CD4-positive, alpha-beta T cell treated with Interleukin-15 for 1 hour (primary cell): Measurements from ENCODE around the gene SLC44A4.
"Not testable (repeated sequence)": the region's sequence is repeated elsewhere in the genome, so short reads cannot be mapped to it uniquely, and the experiment has no call there.

Source experiments
- DNase-seq: peaks from one replicate; pipeline ENCODE4 v3.0.0-alpha.2; 2020

SLC44A4 gene

DNA sequence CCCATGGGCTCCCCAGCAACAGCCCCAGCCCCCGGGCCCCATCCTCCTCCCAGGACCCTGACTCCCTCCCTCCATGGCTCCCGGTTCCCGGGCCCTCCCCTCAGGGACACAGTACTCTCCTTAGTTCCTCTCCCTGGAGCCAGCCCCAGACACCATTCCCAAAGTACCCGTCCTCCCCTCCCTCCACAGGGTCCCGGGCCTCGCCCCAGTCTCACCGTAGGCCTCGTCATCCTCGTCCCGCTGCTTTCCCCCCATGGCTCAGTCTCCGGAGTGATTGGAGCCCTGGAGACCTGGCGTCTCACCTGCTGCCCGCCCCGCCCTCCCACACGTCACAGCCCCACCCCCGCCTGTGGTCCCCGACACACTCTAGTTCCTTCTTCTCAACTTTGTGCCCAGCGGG lies at the start of gene SLC44A4:
TSS of gene SLC44A4 (minus strand) at position 272 of the 400 bp plus-strand sequence. CDS start at position 255, 17 bp downstream.
- DNase-seq = no peak

DNA sequence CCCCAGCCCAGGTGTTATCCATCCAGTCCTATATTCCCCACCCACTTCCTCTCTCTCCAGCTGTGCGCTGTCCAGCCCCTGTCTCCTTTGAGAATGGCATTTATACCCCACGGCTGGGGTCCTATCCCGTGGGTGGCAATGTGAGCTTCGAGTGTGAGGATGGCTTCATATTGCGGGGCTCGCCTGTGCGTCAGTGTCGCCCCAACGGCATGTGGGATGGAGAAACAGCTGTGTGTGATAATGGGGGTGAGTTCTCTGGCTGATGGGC lies 49.8 kb upstream of the SLC44A4 start:
- DNase-seq = no peak

DNA sequence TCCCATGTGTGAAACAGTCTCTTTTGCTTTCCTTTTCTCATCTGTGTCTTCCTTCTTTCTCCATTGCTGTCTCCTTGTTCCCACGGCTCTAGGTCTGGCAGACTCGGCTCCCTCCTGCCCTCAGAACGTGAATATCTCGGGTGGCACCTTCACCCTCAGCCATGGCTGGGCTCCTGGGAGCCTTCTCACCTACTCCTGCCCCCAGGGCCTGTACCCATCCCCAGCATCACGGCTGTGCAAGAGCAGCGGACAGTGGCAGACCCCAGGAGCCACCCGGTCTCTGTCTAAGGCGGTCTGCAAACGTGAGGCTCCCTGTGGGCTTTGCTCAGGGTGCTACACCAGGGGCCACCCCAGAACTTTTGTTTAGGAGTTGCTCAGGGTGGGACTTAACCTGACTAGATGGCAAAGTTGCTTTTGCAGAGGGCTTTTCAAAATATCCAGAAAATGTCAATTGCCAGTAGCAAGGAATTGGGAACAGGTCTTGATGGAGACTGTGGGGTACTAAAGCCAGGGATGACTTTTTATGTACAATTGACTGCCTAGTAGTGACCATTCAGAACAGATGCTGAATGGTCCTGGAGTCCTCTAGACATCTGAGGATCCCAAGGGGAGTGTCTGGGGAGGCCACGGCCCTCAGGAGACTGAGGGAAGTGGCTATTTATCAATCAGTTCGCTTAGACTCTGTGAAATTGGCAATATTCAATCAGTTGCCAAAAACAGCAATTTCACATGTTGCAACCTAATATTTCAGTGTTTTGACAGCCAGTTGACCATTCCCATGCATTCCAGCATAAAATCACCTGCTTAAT lies 49.3 kb upstream of the SLC44A4 start:
- no peak for DNase-seq

DNA sequence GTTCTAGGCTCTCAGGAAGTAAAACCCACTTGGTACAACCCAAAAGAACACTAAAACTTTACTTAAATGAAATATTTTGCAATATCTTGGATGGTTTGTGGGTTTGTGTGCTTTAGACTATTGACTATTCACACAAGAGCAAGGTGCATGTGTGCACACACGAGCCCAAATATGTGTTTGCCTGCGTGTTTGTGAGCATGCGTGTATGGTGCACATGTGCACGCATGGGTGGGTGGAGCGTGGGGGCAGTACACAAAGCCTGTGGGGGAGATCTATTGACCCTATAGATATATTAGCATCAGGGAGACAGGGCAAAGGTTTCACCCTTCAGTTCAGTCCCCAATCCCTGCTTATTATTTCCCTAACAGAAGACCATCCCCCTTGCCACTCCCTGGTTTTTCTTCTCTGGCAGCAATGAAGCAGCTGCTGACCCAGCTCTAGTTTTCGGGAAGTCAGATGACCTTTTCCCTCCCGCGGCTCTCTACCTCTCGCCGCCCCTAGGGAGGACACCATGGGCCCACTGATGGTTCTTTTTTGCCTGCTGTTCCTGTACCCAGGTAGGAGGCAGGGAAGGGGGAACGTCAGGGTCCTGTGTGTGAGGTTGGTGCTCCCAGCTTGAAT lies 48.6 kb upstream of the SLC44A4 start, which contains the start of gene C2:
TSS of gene C2 (plus strand) at position 476 of the 621 bp plus-strand sequence. CDS start at position 512, 36 bp downstream.
- no peak for DNase-seq

DNA sequence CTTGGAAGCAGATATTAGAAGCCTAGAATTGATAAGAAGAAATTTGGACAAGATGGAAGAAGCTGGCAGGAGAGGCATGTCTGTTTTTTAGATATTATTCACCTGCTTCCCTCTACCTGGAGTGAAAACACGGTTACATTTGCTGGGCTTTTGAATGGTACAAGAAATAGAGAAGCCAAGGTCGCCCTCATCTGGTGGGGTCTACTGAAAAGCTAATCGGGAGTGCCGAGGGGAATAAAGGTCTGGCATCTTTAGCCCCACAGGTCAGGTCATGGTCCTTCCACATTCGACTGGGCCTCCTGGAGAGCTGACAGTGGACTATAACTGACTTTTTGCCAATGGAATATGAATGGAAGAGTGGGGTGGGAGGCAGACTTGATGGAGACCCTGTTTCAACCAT lies 44.1 kb upstream of the SLC44A4 start:
- no peak for DNase-seq

DNA sequence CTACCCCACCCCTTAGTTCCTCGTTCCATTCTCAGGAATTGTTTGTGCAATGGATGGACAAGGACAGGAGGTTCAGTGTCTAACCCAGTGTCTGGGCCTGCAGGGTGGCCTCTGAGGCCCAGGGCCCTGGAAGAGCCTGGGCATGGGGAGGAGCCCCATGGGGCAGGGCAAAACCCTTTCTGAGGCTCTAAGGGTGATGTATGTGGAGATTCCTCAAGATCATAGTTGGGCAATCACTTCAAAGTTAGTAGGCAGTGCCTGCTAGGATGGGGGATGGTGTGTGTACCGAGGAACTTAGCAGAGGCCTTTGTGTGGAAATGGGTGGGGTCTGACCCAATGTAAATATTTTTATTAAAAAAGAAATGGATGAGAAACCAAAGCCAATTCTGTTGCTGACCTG lies 42.0 kb upstream of the SLC44A4 start:
- DNase-seq = no peak

DNA sequence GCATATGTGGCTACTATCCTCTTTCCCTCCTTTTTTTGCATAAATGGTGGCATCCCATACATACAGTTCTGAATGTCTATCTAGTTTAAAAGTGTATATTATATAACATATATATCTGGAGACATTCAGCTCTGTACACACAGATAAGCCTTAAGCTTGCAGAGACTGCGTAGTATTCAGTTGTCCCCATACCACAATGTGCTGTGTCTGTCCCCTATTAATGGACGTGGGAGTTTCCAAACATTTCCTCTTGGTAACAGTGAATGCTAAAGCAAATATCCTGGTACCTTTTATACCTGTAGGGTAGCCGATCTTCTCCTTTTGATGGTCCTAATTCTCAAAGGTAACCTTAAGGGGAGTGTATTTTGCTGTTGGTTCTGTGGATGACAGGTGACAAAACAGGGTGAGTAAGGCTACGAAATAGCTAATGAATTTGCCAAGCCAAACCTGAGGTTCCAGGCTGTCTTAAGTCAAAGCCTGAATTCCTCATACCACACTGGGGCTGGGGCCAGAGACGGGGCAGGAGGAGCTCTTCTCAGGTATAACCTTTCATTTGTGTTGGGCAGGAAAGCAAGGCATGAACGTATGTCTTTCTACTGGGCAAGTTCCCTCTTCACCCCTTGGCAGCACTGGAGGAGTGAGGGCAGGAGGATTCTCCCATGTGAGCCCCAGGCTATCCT lies 41.0 kb upstream of the SLC44A4 start:
- DNase-seq = no peak

DNA sequence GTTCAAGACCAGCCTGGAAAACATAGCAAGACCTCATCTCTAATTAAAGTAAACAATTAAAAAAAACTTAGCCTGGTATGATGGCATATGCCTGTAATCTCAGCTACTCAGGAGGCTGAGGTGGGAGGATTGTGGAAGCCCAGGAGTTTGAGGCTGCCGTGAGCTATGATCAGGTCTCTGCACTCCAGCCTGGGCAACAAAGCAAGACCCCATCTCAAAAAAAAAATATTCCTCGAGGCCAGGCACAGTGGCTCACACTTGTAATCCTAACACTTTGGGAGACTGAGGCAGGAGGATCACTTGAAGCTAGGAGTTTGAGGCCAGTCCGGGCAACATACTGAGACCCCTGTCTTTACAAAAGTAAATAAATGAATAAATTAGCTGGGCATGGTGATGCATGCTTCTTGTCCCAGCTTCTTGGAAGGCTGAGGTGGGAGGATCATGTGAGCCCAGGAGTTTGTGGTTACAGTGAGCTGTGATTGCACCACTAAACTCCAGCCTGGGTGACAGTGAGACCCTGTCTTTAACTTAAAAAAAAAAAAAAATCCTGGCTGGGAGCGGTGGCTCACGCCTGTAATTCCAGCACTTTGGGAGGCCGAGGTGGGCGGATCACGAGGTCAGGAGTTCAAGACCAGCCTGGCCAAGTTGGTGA lies 39.4 kb upstream of the SLC44A4 start:
- DNase-seq = no peak

DNA sequence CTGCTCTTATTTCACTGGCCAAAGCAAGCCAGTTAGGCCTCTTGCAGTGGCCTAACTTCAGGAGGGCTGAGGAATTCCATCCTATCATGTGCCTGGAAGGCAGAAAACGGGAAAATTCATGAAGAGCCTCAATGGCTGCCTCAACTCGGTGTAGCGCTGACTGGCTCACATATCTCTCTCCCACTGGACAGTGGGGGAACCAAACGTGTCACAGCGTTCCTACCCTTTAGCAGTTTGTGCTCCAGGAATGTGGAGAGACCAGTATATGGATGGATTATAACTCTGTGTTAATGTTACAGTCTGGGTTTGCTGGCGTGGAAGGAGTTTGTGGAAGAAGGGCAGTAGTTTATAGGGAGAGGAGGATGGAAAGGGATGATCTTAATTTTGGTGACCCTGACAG lies 37.0 kb upstream of the SLC44A4 start:
- no peak for DNase-seq

DNA sequence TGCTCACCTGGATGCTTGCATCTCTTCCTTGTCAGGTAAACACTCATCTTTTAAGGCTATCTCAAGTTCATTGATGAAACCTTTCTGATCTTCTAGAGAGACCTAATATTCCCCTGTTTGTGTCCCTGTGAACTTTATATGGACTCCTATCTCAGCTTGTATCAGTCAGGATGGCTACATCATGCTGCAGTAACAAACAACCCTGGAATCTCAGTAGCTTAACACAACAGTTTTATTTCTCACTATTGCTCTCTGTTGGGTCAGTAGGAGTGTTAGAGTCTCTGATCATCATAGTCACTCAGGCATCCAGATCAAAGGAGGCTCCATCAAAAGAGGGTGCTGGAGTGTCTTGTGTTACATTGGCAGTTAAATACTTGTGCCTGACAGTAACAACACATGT lies 36.6 kb upstream of the SLC44A4 start:
- DNase-seq = no peak

DNA sequence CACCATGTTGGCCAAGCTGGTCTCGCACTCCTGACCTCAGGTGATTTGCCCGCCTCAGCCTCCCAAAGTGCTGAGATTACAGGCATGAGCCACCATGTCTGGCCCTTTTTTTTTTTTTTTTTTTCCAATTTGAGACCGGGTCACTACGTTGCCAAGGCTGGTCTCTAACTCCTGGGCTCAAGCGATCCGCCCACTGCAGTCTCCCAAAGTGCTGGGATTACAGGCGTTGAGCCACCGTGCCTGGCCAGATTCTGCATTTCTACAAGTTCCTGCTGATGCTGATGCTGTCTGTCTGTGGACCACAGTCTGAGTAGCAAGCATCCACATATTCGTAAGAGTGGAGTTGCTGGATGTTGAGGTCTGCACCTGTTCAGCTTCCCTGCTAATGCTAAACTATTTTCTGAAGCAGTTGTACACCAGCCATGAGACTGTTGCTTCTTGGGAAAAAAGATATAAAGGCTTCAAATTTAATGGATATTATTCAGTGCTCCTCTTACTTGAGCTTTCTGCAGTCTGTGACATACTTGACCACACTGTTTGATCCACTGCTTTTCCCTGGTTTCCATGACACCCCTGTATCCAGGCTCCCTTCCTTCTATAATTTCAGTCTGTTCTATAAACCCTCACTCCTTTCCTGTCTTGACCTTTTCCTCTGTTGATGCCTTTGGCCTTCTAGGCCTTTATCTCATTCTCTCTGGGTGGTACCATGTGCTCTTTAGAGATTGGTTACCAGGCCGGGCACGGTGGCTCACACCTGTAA lies 33.2 kb upstream of the SLC44A4 start:
- no peak for DNase-seq

DNA sequence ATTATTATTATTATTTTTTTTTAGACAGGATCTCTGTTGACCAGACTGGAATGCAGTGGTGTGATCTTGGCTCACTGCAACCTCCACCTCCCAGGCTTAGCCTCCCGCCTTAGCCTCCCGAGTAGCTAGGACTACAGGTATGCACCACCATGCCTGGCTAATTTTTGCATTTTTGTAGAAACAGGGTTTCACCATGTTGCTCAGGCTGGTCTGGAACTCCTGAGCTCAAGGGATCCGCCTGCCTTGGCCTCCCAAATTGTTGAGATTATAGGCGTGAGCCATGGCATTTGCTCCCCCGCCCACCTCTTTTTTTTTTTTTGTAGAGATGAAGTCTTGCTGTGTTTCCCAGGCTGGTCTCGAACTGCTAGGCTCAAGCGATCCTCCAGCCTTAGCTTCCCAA lies 30.5 kb upstream of the SLC44A4 start:
- DNase-seq = not testable (repeated sequence)

DNA sequence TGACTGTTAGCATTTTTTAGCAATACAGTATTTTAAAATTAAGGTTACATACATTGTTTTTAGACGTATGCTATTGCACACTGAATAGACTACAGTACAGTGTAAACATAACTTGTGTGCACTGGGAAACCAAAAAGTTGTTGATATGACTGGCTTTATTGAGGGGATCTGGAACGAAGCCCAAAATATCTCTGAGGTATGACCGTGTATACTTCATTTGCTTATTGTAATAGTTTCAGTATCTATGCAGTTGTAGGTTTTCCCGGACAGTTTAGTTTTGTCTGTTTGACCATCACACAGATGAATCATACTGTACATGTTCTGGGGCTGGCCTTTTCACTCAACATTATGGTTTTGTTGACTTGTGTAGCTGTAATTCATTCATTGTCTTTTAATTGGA lies 30.0 kb upstream of the SLC44A4 start:
- DNase-seq = no peak

DNA sequence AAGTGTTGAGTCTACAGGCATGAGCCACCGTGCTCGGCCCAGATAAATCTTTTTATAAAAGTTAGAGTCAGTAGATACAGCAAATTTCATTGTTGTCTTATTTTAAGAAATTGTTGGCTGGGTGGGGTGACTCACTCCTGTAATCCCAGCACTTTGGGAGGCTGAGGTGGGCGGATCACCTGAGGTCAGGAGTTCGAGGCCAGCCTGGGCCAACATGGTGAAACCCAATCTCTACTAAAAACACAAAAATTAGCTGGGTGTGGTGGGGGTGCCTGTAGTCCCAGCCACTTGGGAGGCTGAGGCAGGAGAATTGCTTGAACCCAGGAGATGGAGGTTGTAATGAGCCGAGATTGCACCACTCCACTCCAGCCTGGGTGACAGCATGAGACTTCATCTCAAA lies 29.5 kb upstream of the SLC44A4 start:
- DNase-seq = not testable (repeated sequence)

DNA sequence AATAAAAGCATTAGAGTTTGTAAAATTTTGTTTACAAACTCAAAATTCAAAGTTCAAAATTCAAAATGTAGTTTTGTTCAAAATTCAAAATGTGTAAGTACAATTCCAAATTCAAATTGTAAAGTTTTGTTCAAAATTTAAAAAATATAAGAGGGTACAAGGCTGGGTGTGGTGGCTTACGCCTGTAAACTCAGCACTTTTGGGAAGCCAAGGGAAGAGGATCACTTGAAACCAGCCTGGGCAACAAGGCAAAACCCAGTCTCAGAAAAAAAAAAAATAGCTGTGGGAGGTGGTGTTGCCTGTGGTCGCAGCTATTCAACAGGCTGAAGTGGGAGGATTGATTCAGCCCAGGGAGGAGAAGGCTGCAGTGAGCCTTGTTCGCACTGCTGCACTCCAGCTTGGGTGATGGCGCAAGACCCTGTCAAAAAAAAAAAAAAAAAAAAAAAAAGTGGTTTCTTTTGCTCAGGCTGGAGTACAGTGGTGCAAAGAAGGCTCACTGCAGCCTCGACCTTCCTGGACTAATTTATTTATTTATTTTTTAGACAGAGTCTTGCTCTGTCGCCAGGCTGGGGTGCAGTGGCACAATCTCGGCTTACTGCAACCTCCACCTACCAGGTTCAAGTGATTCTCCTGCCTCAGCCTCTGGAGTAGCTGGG lies 28.5 kb upstream of the SLC44A4 start:
- DNase-seq = no peak

DNA sequence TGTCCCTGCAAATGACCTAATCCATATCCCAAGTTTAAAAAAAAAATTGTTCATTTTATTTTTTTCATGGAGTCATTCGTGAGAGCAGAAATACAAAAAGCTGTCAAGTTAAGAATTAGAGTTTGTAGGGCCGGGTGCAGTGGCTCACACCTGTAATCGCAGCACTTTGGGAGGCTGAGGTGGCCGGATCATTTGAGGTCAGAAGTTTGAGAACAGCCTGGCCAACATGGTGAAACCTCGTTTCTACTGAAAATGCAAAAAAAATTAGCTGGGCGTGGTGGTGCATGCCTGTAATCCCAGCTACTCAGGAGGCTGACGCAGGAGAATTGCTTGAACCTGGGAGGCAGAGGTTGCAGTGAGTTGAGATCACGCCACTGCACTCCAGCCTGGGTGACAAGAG lies 27.9 kb upstream of the SLC44A4 start:
- DNase-seq = not testable (repeated sequence)

DNA sequence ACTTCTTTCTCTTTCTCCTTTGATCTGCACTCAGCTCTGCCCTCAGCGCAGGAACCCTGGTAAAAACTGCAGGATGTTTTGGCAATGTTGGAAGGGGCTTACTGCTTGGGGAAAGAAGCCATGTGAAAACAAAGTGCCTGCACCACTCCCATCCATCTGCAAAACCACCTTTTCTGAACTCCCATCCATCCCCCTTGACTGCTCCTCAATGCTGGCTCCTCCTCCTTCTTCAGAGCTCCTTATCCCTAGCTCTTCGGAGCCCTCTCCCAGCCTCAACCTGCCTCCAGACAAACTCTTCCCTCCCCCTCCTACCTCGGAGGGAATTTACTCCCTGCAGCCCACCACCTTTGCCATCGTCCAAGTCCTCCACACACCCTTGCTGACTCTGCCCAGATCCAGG lies 27.3 kb upstream of the SLC44A4 start:
- no peak for DNase-seq

DNA sequence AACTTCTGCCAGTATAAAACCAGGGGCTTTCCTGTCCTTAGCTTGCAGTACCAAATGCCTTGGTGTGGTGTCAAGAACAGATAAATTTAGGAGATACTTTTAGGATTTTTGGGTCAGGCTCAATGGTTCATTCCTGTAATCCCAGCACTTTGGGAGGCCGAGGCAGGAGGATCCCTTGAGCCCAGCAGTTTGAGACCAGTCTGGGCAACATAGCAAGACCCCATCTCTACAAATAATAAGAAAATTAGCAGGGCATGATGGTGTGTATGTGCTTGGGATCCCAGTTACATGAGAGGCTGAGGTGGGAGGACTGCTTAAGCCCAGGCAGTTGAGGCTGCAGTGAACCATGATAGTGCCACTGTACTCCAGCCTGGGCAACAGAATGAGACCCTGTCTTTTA lies 26.2 kb upstream of the SLC44A4 start:
- DNase-seq = no peak

DNA sequence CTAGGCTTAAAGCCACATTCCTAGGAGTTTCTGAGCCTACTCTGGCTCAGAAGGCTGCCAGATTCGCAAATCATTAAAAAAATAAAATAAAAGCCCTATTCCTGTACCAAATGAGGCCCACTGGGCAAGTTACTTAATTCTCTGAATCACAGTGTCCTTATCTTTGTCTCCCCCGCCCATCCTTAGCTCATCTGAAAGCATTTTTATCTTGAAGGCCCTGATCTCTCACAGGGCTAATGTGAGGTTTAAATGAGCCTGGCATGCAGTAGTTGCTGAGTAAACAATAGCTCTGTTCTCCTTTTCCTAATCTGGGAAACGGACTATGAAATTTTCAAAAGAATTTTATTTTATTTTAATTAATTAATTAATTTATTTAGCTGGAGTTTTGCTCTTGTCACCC lies 25.2 kb upstream of the SLC44A4 start:
- DNase-seq = no peak

DNA sequence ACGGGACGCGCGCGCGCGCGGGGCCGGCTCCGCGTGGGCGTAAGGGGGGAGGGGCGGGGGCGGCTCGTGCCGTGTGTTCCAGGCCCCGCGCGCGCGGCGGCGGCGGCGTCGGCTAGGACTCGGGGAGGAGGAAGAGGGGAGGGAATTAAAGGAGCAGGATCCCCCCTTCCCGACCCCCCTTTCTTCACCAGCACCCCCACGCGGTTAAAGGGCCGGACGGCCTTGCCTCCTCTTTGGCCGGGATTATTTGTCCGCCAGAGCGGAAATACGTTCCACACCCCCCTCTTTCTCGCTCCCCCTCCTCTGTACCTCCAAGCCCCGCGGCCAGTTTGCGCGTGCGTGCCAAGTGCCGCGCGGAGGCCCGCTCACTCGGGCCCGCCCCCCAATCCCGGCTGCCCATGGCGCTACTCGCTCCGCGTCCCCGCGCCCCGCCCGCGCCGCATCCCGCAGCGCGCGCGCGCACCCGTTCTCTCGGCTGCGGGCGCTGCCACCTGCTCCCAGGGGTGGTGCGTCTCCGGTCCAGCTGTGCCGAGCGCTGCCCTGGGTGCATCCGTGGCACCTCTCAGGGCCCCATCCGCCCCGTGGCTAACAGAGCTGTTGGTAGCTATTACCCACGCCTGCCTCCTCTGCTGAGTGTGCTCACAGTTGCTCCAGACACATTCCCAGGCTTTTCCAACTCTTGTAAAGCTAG lies 23.3 kb upstream of the SLC44A4 start, which contains the start of gene ZBTB12:
TSS of gene ZBTB12 (minus strand) at position 134 of the 691 bp plus-strand sequence. CDS start 781 bp downstream, outside the sequence.
- peak; percentile 90 for DNase-seq

DNA sequence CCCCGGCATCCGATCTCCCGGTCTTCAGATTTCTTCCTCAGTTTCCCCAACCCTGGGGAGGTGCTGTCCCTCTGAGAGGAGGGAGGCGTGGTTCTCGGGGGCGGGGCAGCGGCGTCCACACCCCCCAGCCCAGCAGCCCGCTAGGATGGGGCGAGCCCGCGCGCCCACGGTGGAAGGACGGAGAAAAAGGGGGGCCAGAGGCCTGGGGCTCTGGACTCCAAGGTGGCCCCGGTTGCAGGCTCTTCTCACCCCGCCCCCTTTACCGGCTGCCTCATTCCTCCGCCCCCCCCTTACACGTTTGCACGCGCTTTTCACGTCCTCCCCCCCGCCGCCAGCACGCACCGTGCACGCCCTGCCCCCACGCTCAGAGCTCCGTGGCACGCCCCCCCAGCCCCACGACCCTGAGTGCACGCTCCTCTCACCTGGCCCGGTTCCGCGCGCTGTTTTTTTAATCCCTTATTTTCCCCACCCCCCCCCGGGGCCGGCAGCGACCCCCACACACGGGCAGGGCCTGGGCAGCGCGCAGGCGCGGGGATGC lies 22.7 kb upstream of the SLC44A4 start:
- peak; percentile 65 for DNase-seq
